Choroid plexus epithelial cell (primary cell): ENCODE measurements around the gene CTU2.

ENCODE experiments used
- DNase-seq: peaks from one replicate; pipeline ENCODE4 v3.0.0-alpha.2; 2010; ENCODE audit warnings: low read depth
- H3K4me3 ChIP-seq: 2 replicates; pipeline ENCODE4 v1.5.1; 2011; ENCODE audit warnings: low read depth, mild to moderate bottlenecking, control low read depth, low read length, moderate library complexity
- CTCF ChIP-seq: conservative IDR thresholded peaks from 2 replicates; pipeline ENCODE4 v1.5.1; 2011; ENCODE audit warnings: low read depth, mild to moderate bottlenecking, control low read depth, inconsistent platforms, low read length, moderate library complexity

The CTU2 gene

DNA sequence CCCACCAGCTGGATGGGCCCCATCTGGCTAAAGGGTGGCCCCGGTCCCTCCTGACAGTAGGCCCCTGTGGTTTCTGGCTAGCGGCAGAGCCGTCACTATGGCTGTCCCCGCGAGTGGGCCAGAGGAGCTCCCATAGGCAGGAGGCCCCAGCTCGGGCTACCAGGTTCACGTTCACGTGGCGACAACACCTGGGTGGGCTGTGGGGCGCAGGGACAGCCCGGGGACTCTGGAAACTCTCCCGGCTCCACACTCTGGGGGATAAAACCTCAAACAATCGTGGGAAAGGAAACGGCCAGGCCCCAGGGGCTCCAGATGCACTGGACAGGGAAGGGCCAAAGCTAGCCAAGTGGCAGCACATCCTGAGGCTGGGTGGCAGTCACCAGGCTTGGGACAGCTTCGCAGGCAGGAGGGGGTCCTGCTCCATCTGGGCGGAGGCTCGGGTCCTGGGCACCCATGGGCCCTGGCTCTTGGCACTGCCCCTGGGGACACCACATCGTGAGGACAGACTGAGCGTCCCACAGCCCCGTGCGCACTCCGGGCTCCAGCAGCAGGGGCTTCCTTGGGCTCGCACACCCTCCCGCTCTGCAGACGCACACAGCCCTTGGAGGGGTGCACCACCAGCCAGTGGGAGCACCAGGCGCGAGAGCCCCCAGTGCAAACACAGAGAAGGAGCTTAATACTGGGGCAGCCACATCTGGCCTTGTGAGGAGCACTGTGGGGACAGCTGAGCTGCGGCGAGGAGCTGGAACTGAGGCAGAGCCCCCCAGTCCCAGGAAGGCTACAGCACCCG lies 4.5 kb upstream of the CTU2 start:
- H3K4me3 ChIP-seq, result no peak overlapping the region
- TF ChIP-seq CTCF, result no peak
- no peak for DNase-seq

GRCh38 chr16:88702371-88703210 lies 3.7 kb upstream of the CTU2 start:
- TF ChIP-seq CTCF, result no peak
- no peak overlapping the region for H3K4me3 ChIP-seq
- no peak for DNase-seq

DNA sequence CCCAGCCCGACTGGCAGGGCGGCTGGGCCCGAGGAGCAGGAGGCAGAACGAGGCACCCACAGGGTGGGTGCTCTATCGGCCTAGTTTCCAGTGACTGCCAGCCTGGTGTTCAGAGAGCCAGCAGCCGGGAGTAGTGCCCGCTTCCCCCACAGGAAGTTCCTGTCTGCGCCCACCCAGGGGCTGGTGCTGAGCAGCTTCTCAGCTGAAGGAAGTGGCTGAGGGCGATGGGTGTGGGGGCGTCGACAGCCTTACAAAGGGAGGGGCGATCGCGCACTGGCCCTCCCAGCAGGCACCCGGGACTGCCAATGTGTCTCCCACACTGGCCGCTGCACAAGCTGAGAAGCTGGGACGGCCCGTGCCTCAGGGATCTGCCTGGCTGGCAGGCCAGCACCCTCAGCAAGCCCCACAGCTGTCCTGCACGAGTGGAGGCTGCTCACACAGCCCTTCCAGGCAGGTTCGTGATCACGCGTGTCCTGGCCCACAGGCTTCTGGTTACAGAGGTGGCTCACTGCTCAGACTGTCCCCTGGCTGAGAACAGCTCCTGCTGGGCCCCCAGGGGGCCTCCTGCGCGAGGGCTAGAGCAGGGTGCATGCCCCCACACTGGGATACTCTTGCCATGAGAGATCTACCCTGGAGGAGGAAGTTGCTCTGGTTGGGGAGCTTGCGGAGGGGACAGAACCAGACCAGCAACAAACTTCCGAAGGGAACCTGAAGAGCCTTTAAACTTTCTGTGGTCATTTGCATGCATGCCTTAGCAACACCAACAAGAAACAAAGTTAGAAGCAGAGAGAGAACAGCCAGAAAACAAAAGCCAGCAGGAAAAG lies 2.6 kb upstream of the CTU2 start:
- TF ChIP-seq CTCF, result no peak
- DNase-seq, result no peak
- H3K4me3 ChIP-seq, result peak overlapping the region; percentile 1

DNA sequence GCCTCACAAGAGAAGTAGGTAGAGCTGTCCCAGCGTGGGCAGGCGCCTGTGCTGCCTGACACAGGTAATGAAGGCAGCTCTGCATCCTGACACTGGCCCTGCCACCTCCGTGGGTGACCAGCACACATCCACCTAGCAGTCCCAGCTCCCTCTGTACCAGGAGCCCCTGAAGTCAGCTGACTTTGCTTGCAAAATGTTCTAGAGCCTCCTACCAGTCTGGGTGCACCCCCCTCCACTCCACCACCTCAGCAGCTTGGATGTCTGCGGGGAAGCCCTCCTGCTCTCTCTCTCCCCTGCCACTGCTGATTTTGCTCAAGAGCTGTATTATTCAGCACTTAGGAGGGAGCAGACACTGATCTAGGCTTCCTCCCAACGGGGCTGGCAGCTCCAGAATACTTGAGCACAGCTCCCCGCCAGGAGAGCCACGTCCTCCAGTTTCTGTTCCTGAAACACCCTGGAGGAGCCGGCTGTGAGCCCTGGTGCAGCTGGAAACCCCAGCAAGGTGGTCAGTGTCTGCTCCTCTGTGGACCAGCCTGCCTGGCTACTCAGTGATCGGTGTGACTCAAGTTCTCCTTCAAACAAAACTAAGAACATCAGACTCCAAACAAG lies 1.1 kb upstream of the CTU2 start:
- peak; percentile 47 for DNase-seq
- no peak for TF ChIP-seq CTCF
- H3K4me3 ChIP-seq, result peak overlapping the region; percentile 96

DNA sequence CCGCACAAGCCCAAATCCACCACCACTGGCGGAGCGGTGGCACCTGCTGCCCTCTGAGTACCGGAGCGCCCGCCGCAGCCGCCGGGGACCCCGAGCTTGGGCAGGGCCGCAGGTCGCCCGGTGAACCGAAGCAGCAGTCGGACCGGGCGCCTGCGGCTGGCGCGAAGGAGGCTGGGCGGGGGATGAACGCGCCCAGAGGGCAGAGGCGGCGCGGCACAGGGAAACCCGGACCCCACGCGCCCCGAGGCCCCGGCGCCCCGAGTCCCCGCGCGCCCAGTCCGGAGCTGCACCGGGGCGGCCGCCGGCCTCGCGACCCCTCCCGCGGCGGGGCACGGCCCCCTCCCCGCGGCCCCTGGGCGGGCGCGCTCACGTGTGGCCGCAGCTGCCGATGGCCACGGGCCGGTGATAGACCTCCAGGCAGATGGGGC lies 488 bp upstream of the CTU2 start:
- no peak for TF ChIP-seq CTCF
- peak overlapping the region; percentile 96 for H3K4me3 ChIP-seq
- DNase-seq, result no peak
